ENCODE results near the gene ZNF683. TPM values are rescaled to one million over a fixed set of nuclear protein-coding genes. Genes with fewer than 3 reads are reported as not detected.

Gene ZNF683
- polyA plus RNA-seq, 1 donor from 2014 or later: not detected

DNA sequence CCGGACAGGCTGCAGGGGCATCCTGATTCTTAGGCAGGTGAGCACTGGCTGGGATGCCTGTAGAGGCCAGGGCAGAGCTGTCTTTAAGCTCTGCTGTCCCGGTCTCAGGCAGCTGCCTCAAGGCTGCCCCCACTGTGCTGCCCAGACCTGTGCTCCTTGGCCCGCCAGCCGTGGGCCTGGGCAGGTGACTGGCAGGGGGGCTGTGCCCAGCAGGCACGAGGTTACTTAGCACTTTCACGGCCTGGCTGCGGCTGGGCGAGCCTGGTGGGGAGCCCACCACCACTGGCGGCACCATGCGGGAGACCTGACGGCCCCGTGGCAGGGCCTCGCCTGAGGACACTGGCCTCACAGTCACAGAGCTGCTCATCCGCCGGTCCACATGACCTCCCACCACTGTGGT is 26.8 kb downstream of the ZNF683 start:
- TF ChIP-seq TAF1 (IDR thresholded peaks at IDR 0.05; ENCODE audit: low read depth): no peak
- TF ChIP-seq, protein P1, sequence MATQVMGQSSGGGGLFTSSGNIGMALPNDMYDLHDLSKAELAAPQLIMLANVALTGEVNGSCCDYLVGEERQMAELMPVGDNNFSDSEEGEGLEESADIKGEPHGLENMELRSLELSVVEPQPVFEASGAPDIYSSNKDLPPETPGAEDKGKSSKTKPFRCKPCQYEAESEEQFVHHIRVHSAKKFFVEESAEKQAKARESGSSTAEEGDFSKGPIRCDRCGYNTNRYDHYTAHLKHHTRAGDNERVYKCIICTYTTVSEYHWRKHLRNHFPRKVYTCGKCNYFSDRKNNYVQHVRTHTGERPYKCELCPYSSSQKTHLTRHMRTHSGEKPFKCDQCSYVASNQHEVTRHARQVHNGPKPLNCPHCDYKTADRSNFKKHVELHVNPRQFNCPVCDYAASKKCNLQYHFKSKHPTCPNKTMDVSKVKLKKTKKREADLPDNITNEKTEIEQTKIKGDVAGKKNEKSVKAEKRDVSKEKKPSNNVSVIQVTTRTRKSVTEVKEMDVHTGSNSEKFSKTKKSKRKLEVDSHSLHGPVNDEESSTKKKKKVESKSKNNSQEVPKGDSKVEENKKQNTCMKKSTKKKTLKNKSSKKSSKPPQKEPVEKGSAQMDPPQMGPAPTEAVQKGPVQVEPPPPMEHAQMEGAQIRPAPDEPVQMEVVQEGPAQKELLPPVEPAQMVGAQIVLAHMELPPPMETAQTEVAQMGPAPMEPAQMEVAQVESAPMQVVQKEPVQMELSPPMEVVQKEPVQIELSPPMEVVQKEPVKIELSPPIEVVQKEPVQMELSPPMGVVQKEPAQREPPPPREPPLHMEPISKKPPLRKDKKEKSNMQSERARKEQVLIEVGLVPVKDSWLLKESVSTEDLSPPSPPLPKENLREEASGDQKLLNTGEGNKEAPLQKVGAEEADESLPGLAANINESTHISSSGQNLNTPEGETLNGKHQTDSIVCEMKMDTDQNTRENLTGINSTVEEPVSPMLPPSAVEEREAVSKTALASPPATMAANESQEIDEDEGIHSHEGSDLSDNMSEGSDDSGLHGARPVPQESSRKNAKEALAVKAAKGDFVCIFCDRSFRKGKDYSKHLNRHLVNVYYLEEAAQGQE (IDR thresholded peaks at IDR 0.05; ENCODE audit: borderline replicate concordance): no peak
- TF ChIP-seq MXI1 (conservative IDR thresholded peaks at IDR 0.05; ENCODE audit: poor library complexity, severe bottlenecking): no peak
- TF ChIP-seq EP300 (conservative IDR thresholded peaks at IDR 0.05; ENCODE audit: poor library complexity, severe bottlenecking): no peak
- no peak for TF ChIP-seq POLR2AphosphoS5 (IDR thresholded peaks at IDR 0.05)
- TF ChIP-seq SMC3 (conservative IDR thresholded peaks at IDR 0.05; ENCODE audit: poor library complexity): no peak
- TF ChIP-seq EZH2 (IDR thresholded peaks at IDR 0.05; ENCODE audit: borderline replicate concordance, insufficient read depth, low read length, poor library complexity, severe bottlenecking): no peak
- TF ChIP-seq, protein P2, sequence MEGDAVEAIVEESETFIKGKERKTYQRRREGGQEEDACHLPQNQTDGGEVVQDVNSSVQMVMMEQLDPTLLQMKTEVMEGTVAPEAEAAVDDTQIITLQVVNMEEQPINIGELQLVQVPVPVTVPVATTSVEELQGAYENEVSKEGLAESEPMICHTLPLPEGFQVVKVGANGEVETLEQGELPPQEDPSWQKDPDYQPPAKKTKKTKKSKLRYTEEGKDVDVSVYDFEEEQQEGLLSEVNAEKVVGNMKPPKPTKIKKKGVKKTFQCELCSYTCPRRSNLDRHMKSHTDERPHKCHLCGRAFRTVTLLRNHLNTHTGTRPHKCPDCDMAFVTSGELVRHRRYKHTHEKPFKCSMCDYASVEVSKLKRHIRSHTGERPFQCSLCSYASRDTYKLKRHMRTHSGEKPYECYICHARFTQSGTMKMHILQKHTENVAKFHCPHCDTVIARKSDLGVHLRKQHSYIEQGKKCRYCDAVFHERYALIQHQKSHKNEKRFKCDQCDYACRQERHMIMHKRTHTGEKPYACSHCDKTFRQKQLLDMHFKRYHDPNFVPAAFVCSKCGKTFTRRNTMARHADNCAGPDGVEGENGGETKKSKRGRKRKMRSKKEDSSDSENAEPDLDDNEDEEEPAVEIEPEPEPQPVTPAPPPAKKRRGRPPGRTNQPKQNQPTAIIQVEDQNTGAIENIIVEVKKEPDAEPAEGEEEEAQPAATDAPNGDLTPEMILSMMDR (IDR thresholded peaks at IDR 0.05; ENCODE audit: poor library complexity, severe bottlenecking): no peak
- TF ChIP-seq RAD21 (conservative IDR thresholded peaks at IDR 0.05): no peak
- Histone ChIP-seq H3K4me2 (ENCODE audit: low read length) (no peak overlapping the region), H3K27me3 (ENCODE audit: insufficient read depth, low read depth, low read length) (no peaks in the 10 kb centered on the region), H3K27ac (ENCODE audit: low read length) (no peak overlapping the region), H3K9me3 (ENCODE audit: low read length) (no peaks in the 10 kb centered on the region), H3F3A (ENCODE audit: insufficient read depth, low read length, poor library complexity, severe bottlenecking) (no peaks in the 10 kb centered on the region), H3K9me2 (ENCODE audit: insufficient read depth, low read length) (no peaks in the 10 kb centered on the region), H3K36me3 (ENCODE audit: insufficient read depth, low read length) (no peaks in the 10 kb centered on the region), H4K20me1 (ENCODE audit: insufficient read depth) (no peaks in the 10 kb centered on the region), H3K4me3 (ENCODE audit: low read length) (no peak overlapping the region), H2AFZ (ENCODE audit: low read depth, low read length) (no peak overlapping the region), H3K79me2 (replicated peaks; ENCODE audit: insufficient read depth, low read length) (no peaks in the 10 kb centered on the region), H3K9ac (ENCODE audit: low read length) (no peak overlapping the region)

DNA sequence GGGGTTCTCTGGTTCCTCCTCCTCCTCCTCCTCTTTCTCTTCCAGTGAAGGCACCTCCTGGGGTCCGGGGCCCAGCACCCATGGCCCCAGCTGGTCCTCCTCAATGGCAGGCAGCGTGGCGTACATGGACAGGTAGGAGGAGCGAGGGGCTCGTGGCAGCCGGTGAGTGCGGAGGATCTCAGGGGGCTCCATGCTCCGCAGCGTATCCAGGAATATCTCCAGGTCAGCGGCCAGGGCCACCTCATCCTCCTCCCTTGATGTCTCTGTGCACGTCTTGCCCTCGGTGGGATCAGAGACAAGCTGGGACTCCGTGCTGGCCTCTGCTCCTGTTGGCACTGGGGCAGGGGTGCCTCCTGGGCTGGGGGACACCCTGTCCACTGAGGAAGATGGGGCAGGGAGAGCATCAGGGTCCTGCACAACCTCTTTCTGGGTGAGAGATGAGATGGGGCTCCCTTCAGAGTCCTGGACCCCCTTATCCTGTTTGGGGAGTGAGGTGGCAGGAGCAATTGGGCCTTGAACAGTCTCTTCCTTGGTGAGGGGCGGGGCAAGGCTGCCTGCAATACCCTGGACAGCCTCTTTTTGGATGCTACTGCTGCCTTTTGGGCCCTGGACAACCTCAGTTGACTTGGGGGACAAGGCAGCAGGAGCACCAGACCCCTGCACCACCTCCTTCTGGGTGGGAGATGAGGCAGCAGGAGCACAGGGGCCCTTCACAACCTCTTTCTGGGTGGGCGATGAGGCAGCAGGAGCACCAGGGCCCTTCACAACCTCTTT is 28.2 kb downstream of the ZNF683 start:
- Histone ChIP-seq H3K36me3 (ENCODE audit: insufficient read depth, low read length) (no peaks in the 10 kb centered on the region), H4K20me1 (ENCODE audit: insufficient read depth) (no peaks in the 10 kb centered on the region), H3K9ac (ENCODE audit: low read length) (no peak overlapping the region)

More for the DNA sequence above, 28.2 kb downstream of the ZNF683 start:
- no peak overlapping the region for H3K4me3 ChIP-seq (ENCODE audit: low read length)
- no peak overlapping the region for H3K27ac ChIP-seq (ENCODE audit: low read length)
- TF ChIP-seq EZH2 (IDR thresholded peaks at IDR 0.05; ENCODE audit: borderline replicate concordance, insufficient read depth, low read length, poor library complexity, severe bottlenecking): no peak
- TF ChIP-seq, protein P2 (IDR thresholded peaks at IDR 0.05; ENCODE audit: poor library complexity, severe bottlenecking): no peak
- no peak for TF ChIP-seq POLR2AphosphoS5 (IDR thresholded peaks at IDR 0.05)
- TF ChIP-seq TAF1 (IDR thresholded peaks at IDR 0.05; ENCODE audit: low read depth): no peak
- TF ChIP-seq SMC3 (conservative IDR thresholded peaks at IDR 0.05; ENCODE audit: poor library complexity): no peak
- TF ChIP-seq, protein P1 (IDR thresholded peaks at IDR 0.05; ENCODE audit: borderline replicate concordance): no peak
- no peak for TF ChIP-seq EP300 (conservative IDR thresholded peaks at IDR 0.05; ENCODE audit: poor library complexity, severe bottlenecking)
- TF ChIP-seq RAD21 (conservative IDR thresholded peaks at IDR 0.05): no peak
- H3K9me3 ChIP-seq (ENCODE audit: low read length): no peaks in the 10 kb centered on the region
- H2AFZ ChIP-seq (ENCODE audit: low read depth, low read length): no peak overlapping the region
- H3F3A ChIP-seq (ENCODE audit: insufficient read depth, low read length, poor library complexity, severe bottlenecking): no peaks in the 10 kb centered on the region
- no peak overlapping the region for H3K4me2 ChIP-seq (ENCODE audit: low read length)
- no peaks in the 10 kb centered on the region for H3K79me2 ChIP-seq (replicated peaks; ENCODE audit: insufficient read depth, low read length)
- H3K9me2 ChIP-seq (ENCODE audit: insufficient read depth, low read length): no peaks in the 10 kb centered on the region
- no peaks in the 10 kb centered on the region for H3K27me3 ChIP-seq (ENCODE audit: insufficient read depth, low read depth, low read length)

All from neural cell (in vitro differentiated cells).